Hypothalamus (tissue), 51 donors: ENCODE results near the gene C2CD4C.
"Not testable (repeated sequence)": the region's sequence is repeated elsewhere in the genome, so short reads cannot be mapped to it uniquely, and the experiment has no call there.

Experiments used
- DNase-seq, 51 donors: peaks; one replicate each; lab custom pipeline; 2025; lab: John Stamatoyannopoulos, UW

C2CD4C gene

DNA sequence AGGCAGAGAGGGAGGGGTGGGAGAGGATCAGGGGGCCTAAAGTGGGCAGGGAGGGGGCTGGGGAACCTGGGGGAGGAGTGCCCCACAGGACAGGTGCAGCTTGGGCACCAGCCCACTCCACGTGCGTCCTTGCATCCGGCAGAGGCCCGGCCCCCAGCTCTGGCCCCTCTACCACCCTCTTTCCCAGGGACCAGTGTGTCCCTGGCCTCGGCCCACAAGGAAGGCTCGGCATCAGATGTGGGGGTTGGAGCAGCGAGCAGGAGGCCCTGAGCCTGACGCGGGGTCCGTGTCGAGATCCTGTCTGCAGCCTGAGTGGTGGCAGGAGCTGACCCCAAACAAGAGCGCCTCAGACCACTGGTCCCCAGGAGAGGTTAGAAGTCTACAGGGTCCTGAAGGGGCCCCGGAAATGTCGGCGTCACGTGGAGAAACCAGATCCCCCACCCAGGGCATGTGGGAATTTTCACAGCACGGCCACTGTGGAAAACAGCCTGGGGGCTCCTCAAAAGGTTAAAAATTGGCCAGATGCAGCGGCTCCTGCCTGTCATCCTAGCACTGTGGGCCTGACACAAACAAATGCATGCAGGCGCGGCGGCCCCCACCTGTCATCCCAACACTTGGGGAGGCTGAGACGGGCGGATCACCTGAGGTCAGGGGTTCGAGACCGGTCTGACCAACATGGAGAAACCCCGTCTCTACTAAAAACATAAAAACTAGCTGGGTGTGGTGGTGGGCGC lies 30.4 kb upstream of the C2CD4C start:
- no peak for DNase-seq

DNA sequence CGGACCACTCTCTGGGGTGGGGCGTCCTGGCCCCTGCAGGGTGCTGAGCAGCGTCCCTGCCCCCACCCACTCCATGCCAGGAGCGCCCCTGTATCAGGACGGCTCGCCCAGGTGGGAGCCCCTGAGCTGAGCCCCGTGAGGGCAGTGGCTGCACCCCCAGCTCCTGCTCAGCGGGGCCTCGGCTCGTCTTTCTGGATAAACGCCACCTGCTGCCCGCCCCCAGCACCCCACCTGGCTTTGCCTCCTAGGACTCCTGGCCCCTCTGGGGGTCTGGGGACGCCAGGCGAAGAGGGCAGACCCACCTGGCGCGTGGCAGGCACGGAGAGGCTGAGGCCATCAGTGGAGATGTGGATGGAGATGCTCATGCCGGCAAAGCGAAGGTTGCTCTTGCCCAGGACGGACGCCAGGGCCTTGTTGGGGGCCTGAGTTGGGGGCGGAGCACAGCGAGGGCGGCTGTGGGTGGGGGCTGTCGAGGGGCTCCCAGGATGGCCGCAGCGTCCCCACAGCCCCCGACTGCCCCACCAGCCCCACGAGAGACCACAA lies 29.5 kb upstream of the C2CD4C start:
- DNase-seq: no peak

DNA sequence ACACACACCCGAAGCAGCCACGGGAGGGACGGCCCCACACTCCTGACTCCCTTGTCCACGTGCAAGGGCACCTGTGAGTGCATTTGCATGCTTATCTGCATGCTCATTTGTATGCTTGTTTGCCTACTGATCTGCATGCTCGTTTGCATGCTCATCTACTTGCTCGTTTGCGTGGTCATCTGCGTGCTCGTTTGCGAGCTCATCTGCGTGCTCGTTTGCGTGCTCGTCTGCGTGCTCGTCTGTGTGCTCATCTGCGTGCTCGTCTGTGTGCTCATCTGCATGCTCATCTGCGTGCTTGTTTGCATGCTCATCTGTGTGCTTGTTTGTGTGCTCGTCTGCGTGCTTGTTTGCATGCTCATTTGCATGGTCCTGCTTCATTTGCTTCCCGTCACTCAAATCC lies 28.1 kb upstream of the C2CD4C start:
- DNase-seq: no peak

DNA sequence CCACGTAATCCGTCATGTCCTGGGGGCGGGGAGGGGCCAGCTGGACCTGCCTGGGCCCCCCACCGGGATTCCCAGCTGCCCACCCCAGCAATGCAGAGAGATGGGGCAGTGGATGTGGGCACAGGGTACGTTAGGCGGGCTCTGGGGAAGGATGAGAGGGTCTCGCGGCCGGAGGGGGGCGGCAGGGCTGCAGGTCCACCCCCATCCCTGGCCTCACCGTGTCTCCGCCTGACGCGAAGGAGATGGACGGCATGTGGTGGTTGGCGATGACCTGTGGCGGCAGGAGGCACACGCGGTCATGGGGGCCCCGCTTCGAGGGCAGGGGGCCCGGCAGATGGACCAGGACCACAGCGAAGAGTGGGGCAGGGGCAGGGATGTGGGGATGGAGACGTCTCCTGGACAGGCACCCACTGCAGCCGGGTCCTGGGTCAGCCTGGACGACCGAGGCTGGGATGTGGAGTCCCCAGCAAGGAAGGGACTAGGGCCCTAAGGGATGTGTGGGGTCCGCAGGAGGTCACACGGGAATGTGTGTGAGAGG lies 27.5 kb upstream of the C2CD4C start:
- no peak for DNase-seq

DNA sequence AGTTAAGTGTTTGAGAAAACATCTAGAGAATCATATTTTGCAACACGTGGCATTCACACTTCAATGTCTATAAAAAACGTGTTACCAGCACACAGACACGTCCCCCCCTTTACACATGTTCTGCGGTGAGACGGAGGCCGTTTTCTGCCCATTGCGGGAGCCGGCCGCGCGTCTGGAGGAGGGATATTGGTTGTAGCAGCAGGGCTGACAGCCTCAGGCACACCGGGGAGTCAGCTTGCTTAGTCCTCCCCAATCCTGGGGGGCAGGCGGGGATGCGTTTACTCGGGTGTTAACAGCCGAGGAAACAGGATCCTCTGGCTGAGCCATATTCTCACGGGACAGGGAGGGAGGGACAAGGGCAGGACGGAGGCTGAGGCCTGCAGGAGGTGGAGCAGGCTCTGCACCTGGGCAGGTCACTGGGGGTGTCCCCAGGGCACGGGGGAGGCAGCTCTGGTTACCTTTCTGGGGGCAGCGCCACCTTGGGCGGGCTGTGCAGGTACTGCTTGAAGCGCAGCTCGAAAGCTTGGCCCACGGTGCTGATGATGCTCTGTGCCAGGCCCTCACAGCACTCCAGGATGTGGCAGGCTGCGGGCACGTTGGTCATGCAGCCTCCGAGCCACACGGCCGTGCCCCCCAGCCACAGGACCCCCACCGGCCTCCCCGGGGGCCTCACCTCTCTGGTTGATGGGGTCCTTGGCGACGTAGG lies 26.9 kb upstream of the C2CD4C start:
- peak in 1 of 51 donors; percentile 34 for DNase-seq

DNA sequence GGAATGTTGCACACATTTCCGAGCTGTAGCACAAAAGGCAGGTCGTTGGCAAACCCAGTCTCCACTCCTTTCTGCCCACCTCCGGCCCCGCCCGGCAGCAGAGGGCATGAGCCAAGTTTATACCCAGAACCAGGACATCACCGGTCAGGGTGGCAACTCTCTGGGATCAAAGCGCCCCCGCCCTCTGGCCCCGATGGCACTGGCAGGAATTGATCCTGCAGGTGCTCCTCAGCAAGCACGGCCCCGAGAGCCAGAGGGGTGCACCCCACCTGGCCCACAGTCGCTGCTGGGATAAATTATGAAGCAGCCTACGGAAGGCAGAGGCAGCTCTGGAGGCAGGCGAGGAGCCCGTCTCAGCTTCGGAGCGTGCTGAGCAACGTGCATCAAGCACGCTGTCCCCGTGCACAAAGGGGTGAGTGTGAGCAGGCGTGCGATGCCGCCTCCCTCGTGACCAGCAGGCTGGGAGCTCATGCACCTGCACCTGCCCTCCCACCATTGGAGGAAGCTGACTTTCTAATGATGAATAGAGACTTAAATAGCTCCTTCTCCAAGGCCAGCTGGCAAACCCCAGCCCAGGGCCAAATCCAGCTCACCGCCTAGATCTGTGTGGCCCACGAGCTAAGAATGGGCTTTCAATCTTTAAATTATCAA lies 26.2 kb upstream of the C2CD4C start:
- DNase-seq: peak in 3 of 51 donors; percentile 18 to 41 (median 19)

DNA sequence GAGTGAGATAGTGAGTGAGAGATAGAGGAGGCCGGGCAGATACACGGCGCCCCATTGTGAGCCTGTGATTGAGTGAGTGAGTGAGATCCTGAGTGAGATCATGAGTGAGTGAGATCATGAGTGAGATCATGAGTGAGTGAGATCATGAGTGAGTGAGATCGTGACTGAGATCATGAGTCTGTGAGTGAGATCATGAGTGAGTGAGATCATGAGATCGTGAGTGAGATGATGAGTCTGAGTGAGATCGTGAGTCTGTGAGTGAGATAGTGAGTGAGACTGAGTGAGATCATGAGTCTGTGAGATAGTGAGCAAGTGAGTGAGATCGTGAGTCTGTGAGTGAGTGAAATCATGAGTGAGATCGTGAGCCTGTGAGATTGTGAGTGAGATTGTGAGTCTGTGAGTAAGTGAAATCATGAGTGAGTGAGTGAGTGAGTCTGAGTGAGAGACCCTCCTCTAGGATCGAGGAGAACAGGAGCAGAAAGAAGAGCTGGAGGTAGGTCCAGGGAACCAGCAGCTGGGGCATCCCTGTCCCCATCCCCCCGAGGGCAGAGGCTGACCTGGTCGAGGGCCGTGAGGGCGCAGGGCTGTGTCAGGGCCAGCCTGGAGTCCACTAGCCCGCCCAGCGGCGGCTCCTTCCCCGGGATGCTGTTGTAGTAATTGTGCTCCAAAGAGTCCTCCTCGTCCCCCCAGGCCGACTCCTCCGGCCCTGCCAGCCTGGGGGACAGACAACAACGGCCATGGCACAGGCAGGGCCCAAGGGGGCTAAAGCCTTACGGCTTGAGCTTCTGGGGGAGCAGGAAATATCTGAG lies 25.4 kb upstream of the C2CD4C start:
- DNase-seq: no peak

DNA sequence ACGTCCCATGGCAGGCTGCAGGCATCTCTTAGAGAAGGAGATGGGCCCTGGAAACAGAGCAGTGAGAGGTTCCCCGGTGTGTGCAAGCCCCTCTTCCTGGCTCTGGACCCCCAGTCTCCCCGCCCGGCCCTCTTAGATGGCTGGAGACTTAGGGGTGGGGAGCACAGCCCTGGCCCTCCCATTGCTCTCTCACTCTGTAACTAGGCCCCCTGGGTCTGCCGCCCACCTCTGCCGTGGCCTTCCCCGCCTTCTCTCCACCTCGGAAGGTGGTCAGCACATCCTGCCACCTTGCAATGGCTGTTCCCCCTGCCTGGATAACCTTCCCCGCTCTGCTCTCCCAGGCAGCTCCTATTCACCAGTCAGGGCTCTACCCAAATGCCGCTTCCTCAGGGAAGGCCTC lies 21.8 kb upstream of the C2CD4C start:
- DNase-seq: no peak

GRCh38 chr19:428149-428548 lies 19.2 kb upstream of the C2CD4C start:
- no peak for DNase-seq

DNA sequence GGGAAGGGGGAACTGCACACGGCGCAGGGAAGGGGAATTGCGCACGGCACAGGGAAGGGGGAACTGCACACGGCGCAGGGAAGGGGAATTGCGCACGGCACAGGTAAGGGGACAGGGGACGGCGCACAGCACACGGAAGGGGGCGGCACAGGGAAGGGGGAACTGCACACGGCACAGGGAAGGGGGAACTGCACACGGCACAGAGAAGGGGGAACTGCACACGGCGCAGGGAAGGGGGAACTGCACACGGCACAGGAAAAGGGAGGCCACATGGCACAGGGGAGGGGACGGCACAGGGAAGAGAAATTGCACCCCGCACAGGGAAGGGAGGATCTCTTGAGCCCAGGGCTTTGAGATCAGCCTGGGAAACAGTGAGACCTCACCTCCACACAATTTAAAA lies 18.7 kb upstream of the C2CD4C start:
- DNase-seq: not testable (repeated sequence)

GRCh38 chr19:426725-427445 lies 17.9 kb upstream of the C2CD4C start:
- peak in 5 of 51 donors; percentile 17 to 52 (median 30) for DNase-seq

DNA sequence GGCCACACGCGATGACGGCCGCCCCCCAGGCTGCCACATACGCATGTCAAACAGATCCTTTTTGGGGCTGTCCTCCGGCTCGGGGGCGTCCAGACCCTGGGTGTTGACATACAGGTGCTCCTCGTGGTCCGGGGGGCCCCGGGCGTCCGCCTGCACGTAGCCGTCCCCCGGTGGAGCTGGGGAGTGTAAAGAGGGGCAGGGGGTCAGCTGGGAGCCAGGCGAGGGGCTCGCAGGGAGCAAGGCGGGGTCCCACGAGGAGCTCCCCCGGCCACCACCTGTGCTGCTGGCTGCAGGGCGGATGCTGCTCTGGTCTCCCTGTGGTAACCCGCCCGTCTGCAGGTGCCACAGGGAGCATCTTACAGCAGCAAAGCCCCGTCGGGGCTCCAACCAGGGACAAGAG lies 16.1 kb upstream of the C2CD4C start:
- no peak for DNase-seq

GRCh38 chr19:424546-424945 lies 15.6 kb upstream of the C2CD4C start:
- no peak for DNase-seq

GRCh38 chr19:423691-424466 lies 14.9 kb upstream of the C2CD4C start:
- no peak for DNase-seq

DNA sequence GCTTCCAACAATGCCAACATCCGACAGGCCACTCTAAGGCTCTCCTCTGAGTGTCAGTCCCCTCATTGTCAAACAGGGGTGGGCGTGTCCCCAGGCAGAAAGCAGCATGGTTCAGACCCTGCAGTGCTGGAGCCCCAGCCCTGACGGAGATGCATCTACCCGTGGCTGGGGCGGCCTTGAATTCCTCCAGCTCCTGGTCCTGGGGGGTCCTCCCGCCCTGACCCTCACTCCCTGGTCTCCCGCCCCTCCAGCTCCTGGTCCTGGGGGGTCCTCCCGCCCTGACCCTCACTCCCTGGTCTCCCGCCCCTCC lies 13.9 kb upstream of the C2CD4C start:
- not testable (repeated sequence) for DNase-seq

DNA sequence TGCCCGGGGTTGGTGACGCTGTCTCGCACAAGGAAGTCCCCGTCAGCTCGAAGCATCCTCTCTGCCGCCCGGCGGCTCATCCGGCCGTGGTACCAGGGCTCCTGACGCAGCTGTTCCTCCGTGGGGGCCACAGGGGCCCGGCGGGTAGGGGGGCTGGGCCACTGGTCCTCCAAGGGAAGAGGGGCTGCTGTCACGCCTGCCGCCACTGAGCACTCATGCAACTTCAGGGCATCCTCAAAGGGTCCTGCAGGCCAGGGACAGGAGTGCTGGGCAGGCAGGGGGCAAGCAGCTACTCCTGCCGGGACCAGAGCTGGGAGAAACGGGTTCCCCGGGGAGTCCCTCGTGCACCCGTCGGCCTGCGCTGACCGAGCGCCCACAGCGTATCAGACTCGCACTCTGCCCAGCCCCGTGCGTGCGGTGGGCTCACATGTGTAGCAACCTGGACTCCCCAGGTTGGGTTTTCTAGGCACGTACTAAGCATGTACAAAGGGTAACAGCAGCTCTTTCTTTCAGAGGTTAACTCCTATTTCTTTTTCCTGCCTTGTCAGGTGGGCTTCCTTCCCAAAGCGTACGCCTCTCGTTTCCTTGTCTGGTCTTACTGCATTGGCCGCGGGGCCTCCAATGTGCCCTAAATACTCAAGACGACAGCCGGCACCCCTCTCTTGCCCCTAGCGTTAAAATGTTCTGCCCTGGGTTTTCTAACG lies 13.4 kb upstream of the C2CD4C start:
- DNase-seq: no peak

DNA sequence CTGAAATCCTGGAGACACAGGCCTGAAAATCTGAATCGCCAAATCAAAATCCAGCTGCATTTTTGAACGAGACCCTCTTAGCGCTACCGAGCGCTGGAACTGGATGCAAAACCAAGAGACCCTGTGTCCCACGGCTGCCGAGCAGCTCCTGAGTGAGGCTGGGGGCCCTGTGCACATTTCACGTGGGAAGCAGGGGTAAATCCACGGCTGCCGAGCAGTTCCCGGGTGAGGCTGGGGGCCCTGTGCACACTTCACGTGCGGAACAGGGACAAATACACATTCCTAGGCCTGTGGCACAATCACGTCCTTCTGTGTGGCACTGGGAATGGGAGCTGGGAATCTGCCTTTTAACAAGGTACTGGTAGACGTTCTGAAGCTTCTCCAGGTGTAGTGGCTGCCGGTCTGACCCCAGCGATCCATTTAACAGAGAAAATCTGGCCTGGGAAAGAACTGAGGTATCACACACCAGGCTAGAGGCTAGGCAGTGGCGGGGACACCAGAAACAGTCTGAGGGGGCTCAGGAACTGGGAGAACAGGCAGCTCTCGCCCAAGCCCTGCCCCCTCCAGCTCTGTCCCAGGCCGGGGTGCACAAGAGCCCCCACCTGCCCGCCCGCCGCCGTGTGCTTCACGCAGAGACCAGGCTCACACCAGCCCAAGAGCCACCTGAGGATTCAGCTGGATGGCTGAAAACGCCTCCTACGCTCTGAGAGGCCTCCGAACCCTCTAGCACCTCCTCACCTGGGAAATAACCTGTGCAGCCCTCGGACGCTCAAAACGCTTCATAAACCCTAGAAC lies 11.0 kb upstream of the C2CD4C start:
- DNase-seq: no peak
